HepG2 (cell line): ENCODE results near the gene SMPD2. TPM values are rescaled to one million over a fixed set of nuclear protein-coding genes. Genes with fewer than 3 reads are reported as not detected.
A peak's percentile ranks its signal among the peaks of the same experiment; 100 is the strongest.

ENCODE experiments used
- ERF ChIP-seq: IDR thresholded peaks from 2 replicates; pipeline ENCODE4 v1.6.1; 2018; ENCODE audit warnings: missing biosample characterization, missing genetic modification reagents
- ETV5 ChIP-seq: IDR thresholded peaks from 2 replicates; pipeline ENCODE4 v1.6.1; 2018; ENCODE audit warnings: missing biosample characterization, missing genetic modification reagents, inconsistent platforms, borderline replicate concordance
- FOXA1 ChIP-seq, 2 experiments: fragments of 450-650 bp in 1 of 2; sonication (generic) in 1 of 2; formaldehyde crosslinking in 1 of 2; IDR thresholded peaks; 2 replicates each; pipeline versions ENCODE4 v1.4.0 to v1.6.1; 2016 to 2020; ENCODE audit warnings: missing genetic modification reagents in 1 of 2
- HCFC1 ChIP-seq: fragments of 150-350 bp; IDR thresholded peaks from 2 replicates; pipeline ENCODE4 v1.6.1; 2014; ENCODE audit warnings: low read depth, low read length
- KAT8 ChIP-seq: IDR thresholded peaks from 2 replicates; pipeline ENCODE4 v1.6.1; 2016; ENCODE audit warnings: missing genetic modification reagents, missing compliant biosample characterization
- MIER3 ChIP-seq: IDR thresholded peaks from 2 replicates; pipeline ENCODE4 v1.6.1; 2016; ENCODE audit warnings: missing compliant biosample characterization, borderline replicate concordance
- SAP130 ChIP-seq: IDR thresholded peaks from 2 replicates; pipeline ENCODE4 v1.6.1; 2016; ENCODE audit warnings: low read depth
- ZNF501 ChIP-seq: sonication (generic); formaldehyde crosslinking; IDR thresholded peaks from 2 replicates; pipeline ENCODE4 v1.5.1; 2020; ENCODE audit warnings: mild to moderate bottlenecking, moderate library complexity, missing genetic modification reagents
- ZNF614 ChIP-seq: IDR thresholded peaks from 2 replicates; pipeline ENCODE4 v1.6.1; 2018; ENCODE audit warnings: missing biosample characterization, missing genetic modification reagents, inconsistent platforms, borderline replicate concordance
- ZNF746 ChIP-seq: sonication (generic); formaldehyde crosslinking; IDR thresholded peaks from 2 replicates; pipeline ENCODE4 v1.8.0; 2022; ENCODE audit warnings: mild to moderate bottlenecking, missing genetic modification reagents
- ZSCAN25 ChIP-seq: sonication (generic); formaldehyde crosslinking; IDR thresholded peaks from 2 replicates; pipeline ENCODE4 v1.8.0; 2022; ENCODE audit warnings: mild to moderate bottlenecking, missing genetic modification reagents
- polyA plus RNA-seq, 8 experiments: library from polyadenylated mRNA; depleted of rRNA in 3 of 8; stranded (reverse) in 7 of 8; unstranded in 1 of 8; fragments of >200 nt; fragmentation: Illumina TruSeq in 4 of 8; extraction: Trizol in 4 of 8; gene quantifications; 2 replicates each; pipeline versions ENCODE4 v1.2.1 to v1.2.3, GENCODE V29; 2011 to 2016; ENCODE audit warnings: low read depth in 4 of 8, missing spikeins in 1 of 8, mixed read lengths in 1 of 8; ENCODE audit not compliant: insufficient read depth in 1 of 8
- total RNA-seq, 5 experiments: library from RNA; depleted of rRNA; stranded (reverse); fragments of >200 nt; fragmentation: Illumina TruSeq; extraction: Trizol; gene quantifications; 2 replicates each; pipeline ENCODE4 v1.2.3, GENCODE V29; 2016; ENCODE audit warnings: low read depth in 1 of 5
- TF ChIP-seq, protein P1 (sequence below): sonication (generic); formaldehyde crosslinking; IDR thresholded peaks from 2 replicates; pipeline ENCODE4 v1.8.0; 2023; ENCODE audit warnings: mild to moderate bottlenecking, missing genetic modification reagents
- TF ChIP-seq, protein P2 (sequence below): sonication (generic); formaldehyde crosslinking; IDR thresholded peaks from 2 replicates; pipeline ENCODE4 v1.5.0; 2020; ENCODE audit warnings: mild to moderate bottlenecking, missing genetic modification reagents
- TF ChIP-seq, protein P3 (sequence below): sonication (generic); formaldehyde crosslinking; conservative IDR thresholded peaks from 2 replicates; pipeline ENCODE4 v1.8.0; 2022; ENCODE audit warnings: mild to moderate bottlenecking, moderate library complexity, missing genetic modification reagents
- TF ChIP-seq, protein P4 (sequence below): sonication (generic); formaldehyde crosslinking; IDR thresholded peaks from 2 replicates; pipeline ENCODE4 v1.5.1; 2020; ENCODE audit warnings: mild to moderate bottlenecking, missing genetic modification reagents, moderate library complexity
- TF ChIP-seq, protein P5 (sequence below): sonication (generic); formaldehyde crosslinking; IDR thresholded peaks from 2 replicates; pipeline ENCODE4 v1.4.0; 2020; ENCODE audit warnings: missing genetic modification reagents, borderline replicate concordance

Gene SMPD2
- total and polyA plus RNA-seq, 2 of the 13 experiments (the other 11 are each of a cell fraction or from before 2014, with no cell fraction given): 5.9 to 10.6 TPM

DNA sequence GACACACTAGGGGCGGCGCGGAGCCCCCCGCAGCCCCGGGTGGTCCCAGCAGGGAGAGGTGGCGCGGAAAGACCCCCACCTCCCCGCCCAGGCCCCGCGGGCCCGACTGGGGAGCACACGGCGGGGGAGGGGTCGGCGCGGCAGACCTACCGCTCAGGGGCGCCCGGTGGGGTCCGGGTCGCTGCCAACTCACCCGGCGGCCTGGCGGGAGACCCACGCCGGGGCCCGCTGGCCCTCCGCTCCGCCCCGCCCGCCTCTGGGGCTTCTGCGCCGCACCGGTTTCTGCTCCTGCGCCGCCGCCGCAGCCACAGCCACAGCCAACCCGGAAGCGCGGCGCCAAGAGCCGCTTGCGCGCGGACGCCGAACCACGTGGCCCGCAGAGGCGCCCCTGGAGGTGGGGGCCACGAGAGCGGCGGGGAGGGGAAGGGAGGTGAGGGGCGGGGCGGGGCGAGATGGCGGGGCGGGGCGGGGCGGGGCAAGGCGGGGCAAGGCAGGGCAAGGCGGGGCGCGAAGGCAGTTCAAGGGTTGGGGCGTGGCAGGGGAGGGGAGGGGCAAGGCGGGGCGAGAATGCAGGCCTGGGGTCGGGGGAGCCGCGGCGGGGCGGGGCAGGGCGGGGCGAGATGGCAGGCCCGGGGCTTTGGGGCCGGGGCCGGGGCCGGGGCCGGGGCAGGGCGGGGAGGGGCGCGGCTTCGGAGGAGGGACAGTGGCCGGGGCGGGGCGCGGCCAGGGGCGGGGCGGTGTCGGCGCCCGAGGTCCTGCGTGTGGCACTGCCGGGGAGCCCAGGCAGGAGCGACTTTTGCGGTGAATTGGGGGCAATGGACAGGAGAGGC is 42.6 kb downstream of the SMPD2 start, which contains the start of gene ZBTB24 (continued):
- peak; percentile 92 for TF ChIP-seq SAP130 (CRISPR knock-in tag)
- TF ChIP-seq, protein P1, sequence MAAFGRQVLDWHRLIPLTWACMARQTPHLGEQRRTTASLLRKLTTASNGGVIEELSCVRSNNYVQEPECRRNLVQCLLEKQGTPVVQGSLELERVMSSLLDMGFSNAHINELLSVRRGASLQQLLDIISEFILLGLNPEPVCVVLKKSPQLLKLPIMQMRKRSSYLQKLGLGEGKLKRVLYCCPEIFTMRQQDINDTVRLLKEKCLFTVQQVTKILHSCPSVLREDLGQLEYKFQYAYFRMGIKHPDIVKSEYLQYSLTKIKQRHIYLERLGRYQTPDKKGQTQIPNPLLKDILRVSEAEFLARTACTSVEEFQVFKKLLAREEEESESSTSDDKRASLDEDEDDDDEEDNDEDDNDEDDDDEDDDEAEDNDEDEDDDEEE (CRISPR knock-in tag): peak; percentile 79; the same call in 1 of the 2 replicates
- no peak for TF ChIP-seq ZNF614 (CRISPR knock-in tag)
- no peak for TF ChIP-seq FOXA1 (IDR thresholded peaks at IDR 0.05)
- TF ChIP-seq FOXA1 (CRISPR knock-in tag; IDR thresholded peaks at IDR 0.05): no peak
- peak; percentile 25; the same call in 1 of the 2 replicates for TF ChIP-seq HCFC1
- TF ChIP-seq ETV5 (CRISPR knock-in tag): peak; percentile 52; the same call in 1 of the 2 replicates
- TF ChIP-seq ZNF501 (CRISPR knock-in tag): peak; percentile 21; the same call in 1 of the 2 replicates
- 0 out of 2 replicates have a peak, but pooled peaks have one; percentile 16 for TF ChIP-seq ERF (CRISPR knock-in tag)
- TF ChIP-seq, protein P2, sequence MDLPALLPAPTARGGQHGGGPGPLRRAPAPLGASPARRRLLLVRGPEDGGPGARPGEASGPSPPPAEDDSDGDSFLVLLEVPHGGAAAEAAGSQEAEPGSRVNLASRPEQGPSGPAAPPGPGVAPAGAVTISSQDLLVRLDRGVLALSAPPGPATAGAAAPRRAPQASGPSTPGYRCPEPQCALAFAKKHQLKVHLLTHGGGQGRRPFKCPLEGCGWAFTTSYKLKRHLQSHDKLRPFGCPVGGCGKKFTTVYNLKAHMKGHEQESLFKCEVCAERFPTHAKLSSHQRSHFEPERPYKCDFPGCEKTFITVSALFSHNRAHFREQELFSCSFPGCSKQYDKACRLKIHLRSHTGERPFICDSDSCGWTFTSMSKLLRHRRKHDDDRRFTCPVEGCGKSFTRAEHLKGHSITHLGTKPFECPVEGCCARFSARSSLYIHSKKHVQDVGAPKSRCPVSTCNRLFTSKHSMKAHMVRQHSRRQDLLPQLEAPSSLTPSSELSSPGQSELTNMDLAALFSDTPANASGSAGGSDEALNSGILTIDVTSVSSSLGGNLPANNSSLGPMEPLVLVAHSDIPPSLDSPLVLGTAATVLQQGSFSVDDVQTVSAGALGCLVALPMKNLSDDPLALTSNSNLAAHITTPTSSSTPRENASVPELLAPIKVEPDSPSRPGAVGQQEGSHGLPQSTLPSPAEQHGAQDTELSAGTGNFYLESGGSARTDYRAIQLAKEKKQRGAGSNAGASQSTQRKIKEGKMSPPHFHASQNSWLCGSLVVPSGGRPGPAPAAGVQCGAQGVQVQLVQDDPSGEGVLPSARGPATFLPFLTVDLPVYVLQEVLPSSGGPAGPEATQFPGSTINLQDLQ (CRISPR knock-in tag): no peak
- TF ChIP-seq, protein P3, sequence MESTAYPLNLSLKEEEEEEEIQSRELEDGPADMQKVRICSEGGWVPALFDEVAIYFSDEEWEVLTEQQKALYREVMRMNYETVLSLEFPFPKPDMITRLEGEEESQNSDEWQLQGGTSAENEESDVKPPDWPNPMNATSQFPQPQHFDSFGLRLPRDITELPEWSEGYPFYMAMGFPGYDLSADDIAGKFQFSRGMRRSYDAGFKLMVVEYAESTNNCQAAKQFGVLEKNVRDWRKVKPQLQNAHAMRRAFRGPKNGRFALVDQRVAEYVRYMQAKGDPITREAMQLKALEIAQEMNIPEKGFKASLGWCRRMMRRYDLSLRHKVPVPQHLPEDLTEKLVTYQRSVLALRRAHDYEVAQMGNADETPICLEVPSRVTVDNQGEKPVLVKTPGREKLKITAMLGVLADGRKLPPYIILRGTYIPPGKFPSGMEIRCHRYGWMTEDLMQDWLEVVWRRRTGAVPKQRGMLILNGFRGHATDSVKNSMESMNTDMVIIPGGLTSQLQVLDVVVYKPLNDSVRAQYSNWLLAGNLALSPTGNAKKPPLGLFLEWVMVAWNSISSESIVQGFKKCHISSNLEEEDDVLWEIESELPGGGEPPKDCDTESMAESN (CRISPR knock-in tag): peak; percentile 78; the same call in 1 of the 2 replicates
- no peak; the same call in none of the 2 replicates for TF ChIP-seq ZSCAN25
- TF ChIP-seq MIER3 (CRISPR knock-in tag): no peak
- TF ChIP-seq, protein P4, sequence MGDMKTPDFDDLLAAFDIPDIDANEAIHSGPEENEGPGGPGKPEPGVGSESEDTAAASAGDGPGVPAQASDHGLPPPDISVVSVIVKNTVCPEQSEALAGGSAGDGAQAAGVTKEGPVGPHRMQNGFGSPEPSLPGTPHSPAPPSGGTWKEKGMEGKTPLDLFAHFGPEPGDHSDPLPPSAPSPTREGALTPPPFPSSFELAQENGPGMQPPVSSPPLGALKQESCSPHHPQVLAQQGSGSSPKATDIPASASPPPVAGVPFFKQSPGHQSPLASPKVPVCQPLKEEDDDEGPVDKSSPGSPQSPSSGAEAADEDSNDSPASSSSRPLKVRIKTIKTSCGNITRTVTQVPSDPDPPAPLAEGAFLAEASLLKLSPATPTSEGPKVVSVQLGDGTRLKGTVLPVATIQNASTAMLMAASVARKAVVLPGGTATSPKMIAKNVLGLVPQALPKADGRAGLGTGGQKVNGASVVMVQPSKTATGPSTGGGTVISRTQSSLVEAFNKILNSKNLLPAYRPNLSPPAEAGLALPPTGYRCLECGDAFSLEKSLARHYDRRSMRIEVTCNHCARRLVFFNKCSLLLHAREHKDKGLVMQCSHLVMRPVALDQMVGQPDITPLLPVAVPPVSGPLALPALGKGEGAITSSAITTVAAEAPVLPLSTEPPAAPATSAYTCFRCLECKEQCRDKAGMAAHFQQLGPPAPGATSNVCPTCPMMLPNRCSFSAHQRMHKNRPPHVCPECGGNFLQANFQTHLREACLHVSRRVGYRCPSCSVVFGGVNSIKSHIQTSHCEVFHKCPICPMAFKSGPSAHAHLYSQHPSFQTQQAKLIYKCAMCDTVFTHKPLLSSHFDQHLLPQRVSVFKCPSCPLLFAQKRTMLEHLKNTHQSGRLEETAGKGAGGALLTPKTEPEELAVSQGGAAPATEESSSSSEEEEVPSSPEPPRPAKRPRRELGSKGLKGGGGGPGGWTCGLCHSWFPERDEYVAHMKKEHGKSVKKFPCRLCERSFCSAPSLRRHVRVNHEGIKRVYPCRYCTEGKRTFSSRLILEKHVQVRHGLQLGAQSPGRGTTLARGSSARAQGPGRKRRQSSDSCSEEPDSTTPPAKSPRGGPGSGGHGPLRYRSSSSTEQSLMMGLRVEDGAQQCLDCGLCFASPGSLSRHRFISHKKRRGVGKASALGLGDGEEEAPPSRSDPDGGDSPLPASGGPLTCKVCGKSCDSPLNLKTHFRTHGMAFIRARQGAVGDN: peak; percentile 79
- TF ChIP-seq ZNF746 (CRISPR knock-in tag): 0 out of 2 replicates have a peak, but pooled peaks have one; percentile 35
- peak; percentile 36; the same call in 1 of the 2 replicates for TF ChIP-seq KAT8 (CRISPR knock-in tag)
- TF ChIP-seq, protein P5, sequence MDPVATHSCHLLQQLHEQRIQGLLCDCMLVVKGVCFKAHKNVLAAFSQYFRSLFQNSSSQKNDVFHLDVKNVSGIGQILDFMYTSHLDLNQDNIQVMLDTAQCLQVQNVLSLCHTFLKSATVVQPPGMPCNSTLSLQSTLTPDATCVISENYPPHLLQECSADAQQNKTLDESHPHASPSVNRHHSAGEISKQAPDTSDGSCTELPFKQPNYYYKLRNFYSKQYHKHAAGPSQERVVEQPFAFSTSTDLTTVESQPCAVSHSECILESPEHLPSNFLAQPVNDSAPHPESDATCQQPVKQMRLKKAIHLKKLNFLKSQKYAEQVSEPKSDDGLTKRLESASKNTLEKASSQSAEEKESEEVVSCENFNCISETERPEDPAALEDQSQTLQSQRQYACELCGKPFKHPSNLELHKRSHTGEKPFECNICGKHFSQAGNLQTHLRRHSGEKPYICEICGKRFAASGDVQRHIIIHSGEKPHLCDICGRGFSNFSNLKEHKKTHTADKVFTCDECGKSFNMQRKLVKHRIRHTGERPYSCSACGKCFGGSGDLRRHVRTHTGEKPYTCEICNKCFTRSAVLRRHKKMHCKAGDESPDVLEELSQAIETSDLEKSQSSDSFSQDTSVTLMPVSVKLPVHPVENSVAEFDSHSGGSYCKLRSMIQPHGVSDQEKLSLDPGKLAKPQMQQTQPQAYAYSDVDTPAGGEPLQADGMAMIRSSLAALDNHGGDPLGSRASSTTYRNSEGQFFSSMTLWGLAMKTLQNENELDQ (CRISPR knock-in tag): no peak
